NCI-H1105 treated with DMSO at 0.1 percent for 48 hours (cell line): ENCODE measurements around the gene DPM3.

Experiments used
- DNase-seq: peaks from one replicate; lab custom pipeline; 2025; lab: John Stamatoyannopoulos, UW

Gene DPM3

GRCh38 chr1:155093911-155094621 lies 46.3 kb downstream of the DPM3 start:
- peak; percentile 93 for DNase-seq

DNA sequence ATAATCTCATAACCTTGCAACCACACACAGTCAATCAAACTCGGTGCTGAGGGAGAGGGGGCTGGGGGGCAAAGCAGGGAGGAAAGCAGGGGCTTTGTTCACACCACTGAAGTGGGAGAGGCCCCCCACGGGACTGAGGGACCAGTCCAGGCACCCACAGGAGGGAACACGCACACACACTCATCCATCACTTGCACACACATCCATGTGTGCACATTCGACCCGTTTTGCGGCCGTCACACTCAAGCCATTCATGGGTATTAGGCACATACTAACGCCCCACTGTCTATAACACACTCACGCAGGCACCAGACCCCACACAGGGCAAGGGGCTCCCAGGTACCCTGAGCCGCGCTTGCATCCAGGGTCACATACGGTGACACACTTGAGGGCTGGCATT lies 47.7 kb downstream of the DPM3 start:
- DNase-seq = no peak

DNA sequence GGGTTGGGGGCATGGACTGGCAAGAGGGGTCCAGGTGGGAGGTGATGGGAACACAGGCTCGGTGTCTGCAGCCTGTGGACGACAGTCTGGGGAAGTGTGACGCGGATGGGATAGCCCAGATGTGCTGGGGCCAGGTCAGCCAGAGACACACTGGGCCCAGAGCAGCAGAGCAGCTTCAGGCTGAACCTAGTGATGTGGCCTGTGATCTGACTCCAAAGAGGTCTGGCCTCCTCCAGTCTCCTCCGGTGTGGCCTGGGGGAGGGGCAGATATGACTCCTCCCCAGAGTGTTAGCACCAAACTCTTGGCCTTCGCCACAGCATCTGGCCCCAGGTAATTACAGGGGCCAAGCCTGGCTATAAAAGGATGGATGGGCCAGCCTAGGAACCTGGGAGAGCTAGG lies 48.2 kb downstream of the DPM3 start:
- DNase-seq = no peak

DNA sequence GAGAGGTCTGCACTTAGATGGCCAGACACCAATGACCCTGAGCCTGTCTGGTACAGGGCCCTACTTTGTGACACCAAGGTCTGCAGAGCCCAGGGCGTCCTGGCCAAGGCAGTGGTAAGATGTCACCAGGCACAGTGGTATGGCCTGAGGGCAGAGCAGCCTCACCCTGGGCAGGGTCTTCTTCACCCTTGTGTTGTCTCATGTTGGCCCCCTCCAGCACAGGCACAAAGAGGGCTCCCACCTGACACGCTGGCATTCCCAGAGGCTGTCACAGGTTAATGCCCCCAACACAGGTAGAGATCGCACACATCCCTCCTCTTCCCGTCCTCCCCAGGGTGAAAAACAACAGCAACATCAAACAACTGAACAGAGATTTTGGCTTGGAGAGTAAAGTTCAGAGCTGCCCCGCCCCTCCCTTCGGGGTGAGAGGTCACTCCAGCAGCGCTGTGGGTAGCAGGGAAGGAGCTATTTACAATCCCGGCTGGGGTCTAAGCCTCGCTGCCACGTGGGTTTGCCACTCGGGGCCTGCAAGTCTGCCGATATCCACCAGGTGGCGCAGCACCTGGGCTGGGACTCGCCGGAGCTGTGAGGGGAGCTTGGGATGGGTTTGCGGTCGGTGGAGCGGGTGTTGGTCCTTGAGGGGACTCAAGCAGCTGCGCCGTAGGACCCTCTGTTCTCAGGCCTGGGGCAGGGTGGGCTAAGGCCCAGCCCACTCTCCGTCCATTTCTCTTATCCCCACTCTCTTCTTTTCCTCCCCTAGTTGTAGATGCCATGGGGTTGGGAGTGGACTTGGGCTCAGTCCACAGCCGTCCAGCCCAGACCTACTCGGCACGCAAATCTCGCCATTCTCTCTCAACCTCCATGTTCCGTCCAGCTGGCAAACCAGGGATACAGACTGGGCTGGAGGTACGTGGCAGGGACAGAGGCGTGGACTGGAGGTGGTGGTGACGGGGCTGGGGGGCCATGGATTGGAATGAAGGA lies 49.0 kb downstream of the DPM3 start:
- peak; percentile 59 for DNase-seq
